ENCODE results near the gene SH3BGR.

- TF ChIP-seq CTCF (IDR thresholded peaks at IDR 0.05) (no peak), POLR2AphosphoS5 (IDR thresholded peaks at IDR 0.05) (no peak)
Observed at GRCh38 chr21:39430954-39431353, 20.8 kb upstream of the SH3BGR start.

All from breast epithelium (tissue), 3 donors.